ENCODE data around the gene PRR20G.

DNA sequence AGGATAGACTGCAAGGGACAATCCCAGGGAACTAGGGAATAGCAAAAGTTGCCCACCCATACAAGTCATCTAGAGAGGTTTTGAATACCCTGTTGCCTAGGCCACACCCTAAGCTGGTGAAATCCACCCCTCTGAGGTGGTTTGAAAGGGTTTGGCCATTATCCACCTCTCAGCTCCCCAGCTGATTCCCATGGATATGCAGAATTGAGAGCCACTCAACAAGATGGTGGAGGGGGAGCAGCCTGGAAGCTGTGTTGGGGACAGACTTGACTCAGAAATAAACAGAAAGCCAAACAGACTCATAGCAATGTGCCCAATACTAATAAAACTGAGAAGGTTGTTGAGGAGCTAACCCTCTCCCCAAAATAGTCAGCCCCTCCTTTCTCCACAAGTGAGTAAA is 10.9 kb downstream of the PRR20G start:
- TF ChIP-seq CREB1 (CRISPR knock-in tag; IDR thresholded peaks at IDR 0.05; ENCODE audit: low read depth): no peak
- TF ChIP-seq, protein P1, sequence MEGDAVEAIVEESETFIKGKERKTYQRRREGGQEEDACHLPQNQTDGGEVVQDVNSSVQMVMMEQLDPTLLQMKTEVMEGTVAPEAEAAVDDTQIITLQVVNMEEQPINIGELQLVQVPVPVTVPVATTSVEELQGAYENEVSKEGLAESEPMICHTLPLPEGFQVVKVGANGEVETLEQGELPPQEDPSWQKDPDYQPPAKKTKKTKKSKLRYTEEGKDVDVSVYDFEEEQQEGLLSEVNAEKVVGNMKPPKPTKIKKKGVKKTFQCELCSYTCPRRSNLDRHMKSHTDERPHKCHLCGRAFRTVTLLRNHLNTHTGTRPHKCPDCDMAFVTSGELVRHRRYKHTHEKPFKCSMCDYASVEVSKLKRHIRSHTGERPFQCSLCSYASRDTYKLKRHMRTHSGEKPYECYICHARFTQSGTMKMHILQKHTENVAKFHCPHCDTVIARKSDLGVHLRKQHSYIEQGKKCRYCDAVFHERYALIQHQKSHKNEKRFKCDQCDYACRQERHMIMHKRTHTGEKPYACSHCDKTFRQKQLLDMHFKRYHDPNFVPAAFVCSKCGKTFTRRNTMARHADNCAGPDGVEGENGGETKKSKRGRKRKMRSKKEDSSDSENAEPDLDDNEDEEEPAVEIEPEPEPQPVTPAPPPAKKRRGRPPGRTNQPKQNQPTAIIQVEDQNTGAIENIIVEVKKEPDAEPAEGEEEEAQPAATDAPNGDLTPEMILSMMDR (conservative IDR thresholded peaks at IDR 0.05; ENCODE audit: low read depth in 2 of 2): no peak
- no peak for TF ChIP-seq POLR2AphosphoS5 (IDR thresholded peaks at IDR 0.05; ENCODE audit: low read depth)
- TF ChIP-seq EZH2phosphoT487 (IDR thresholded peaks at IDR 0.05; ENCODE audit: unreplicated experiment): no peak

Measured in GM23338 (cell line).